ENCODE measurements around the gene ERI2. TPM values are rescaled to one million over a fixed set of nuclear protein-coding genes. Genes with fewer than 3 reads are reported as not detected.

ERI2 gene
- total RNA-seq, 1 experiment from 2014 or later = 13.2 TPM

GRCh38 chr16:20789130-20789529 lies 17.1 kb downstream of the ERI2 start:
- intact Hi-C loops (cut with micrococcal nuclease) = no loop called here
- no peaks in the 10 kb centered on the region for H3F3A ChIP-seq (ENCODE audit: low read length, unreplicated experiment)
- no peaks in the 10 kb centered on the region for H3K36me3 ChIP-seq (ENCODE audit: low read depth, low read length)
- H2AFZ ChIP-seq (ENCODE audit: low read length) = no peak overlapping the region
- no peaks in the 10 kb centered on the region for H3K79me2 ChIP-seq (ENCODE audit: low read length)
- no peaks in the 10 kb centered on the region for H4K20me1 ChIP-seq (ENCODE audit: low read length)
- no TSS peak for BruUV-seq (replicated peaks)
- H3K4me1 ChIP-seq (ENCODE audit: insufficient read depth, low read length) = no peaks in the 10 kb centered on the region
- POLR2A ChIA-PET (ENCODE audit: unreplicated experiment) = no interaction called here
- ATAC-seq (no peak), DNase-seq (no peak)
- no peak overlapping the region for H3K4me3 ChIP-seq (ENCODE audit: low read length)
- no peak overlapping the region for H3K27ac ChIP-seq (ENCODE audit: low read length)
- no peak overlapping the region for H3K4me2 ChIP-seq (ENCODE audit: low read length)
- CTCF ChIA-PET = no interaction called here
- TF ChIP-seq EZH2 (IDR thresholded peaks at IDR 0.05; ENCODE audit: low read length, unreplicated experiment) (no peak), CTCF (conservative IDR thresholded peaks at IDR 0.05; ENCODE audit: low read depth, low read length) (no peak), EZH2phosphoT487 (IDR thresholded peaks at IDR 0.05; ENCODE audit: borderline replicate concordance, low read length) (no peak)
- no peaks in the 10 kb centered on the region for H3K27me3 ChIP-seq (ENCODE audit: low read length)
- H3K9me2 ChIP-seq (replicated peaks; ENCODE audit: low read length) = no peaks in the 10 kb centered on the region
- no peaks in the 10 kb centered on the region for H3K9me3 ChIP-seq (ENCODE audit: low read length)
- H3K9ac ChIP-seq (ENCODE audit: low read length) = no peak overlapping the region

- POLR2A ChIA-PET (ENCODE audit: unreplicated experiment) = no interaction called here
- ATAC-seq = no peak
- BruUV-seq (replicated peaks) = no TSS peak
These were observed 22.1 kb downstream of the ERI2 start for GRCh38 chr16:20784204-20784603.

GRCh38 chr16:20782470-20782869 lies 23.8 kb downstream of the ERI2 start:
- no TSS peak for BruUV-seq (replicated peaks)
- intact Hi-C loops (cut with micrococcal nuclease) = no loop called here
- H3K4me3 ChIP-seq (ENCODE audit: low read length) = no peak overlapping the region
- no peaks in the 10 kb centered on the region for H3K36me3 ChIP-seq (ENCODE audit: low read depth, low read length)
- ChIA-PET POLR2A (ENCODE audit: unreplicated experiment) (no interaction called here), CTCF (no interaction called here)
- H4K20me1 ChIP-seq (ENCODE audit: low read length) = no peaks in the 10 kb centered on the region
- no peaks in the 10 kb centered on the region for H3F3A ChIP-seq (ENCODE audit: low read length, unreplicated experiment)
- H3K9ac ChIP-seq (ENCODE audit: low read length) = no peak overlapping the region
- H3K9me3 ChIP-seq (ENCODE audit: low read length) = no peaks in the 10 kb centered on the region
- no peak overlapping the region for H2AFZ ChIP-seq (ENCODE audit: low read length)
- no peaks in the 10 kb centered on the region for H3K9me2 ChIP-seq (replicated peaks; ENCODE audit: low read length)
- no peak overlapping the region for H3K27ac ChIP-seq (ENCODE audit: low read length)
- H3K79me2 ChIP-seq (ENCODE audit: low read length) = no peaks in the 10 kb centered on the region
- TF ChIP-seq EZH2 (IDR thresholded peaks at IDR 0.05; ENCODE audit: low read length, unreplicated experiment) (no peak), EZH2phosphoT487 (IDR thresholded peaks at IDR 0.05; ENCODE audit: borderline replicate concordance, low read length) (no peak), CTCF (conservative IDR thresholded peaks at IDR 0.05; ENCODE audit: low read depth, low read length) (no peak)
- ATAC-seq (no peak), DNase-seq (no peak)
- no peak overlapping the region for H3K4me2 ChIP-seq (ENCODE audit: low read length)
- no peaks in the 10 kb centered on the region for H3K4me1 ChIP-seq (ENCODE audit: insufficient read depth, low read length)
- no peaks in the 10 kb centered on the region for H3K27me3 ChIP-seq (ENCODE audit: low read length)

More at GRCh38 chr16:20784204-20784603, 22.1 kb downstream of the ERI2 start:
- Histone ChIP-seq H2AFZ (ENCODE audit: low read length) (no peak overlapping the region), H4K20me1 (ENCODE audit: low read length) (no peaks in the 10 kb centered on the region), H3K27ac (ENCODE audit: low read length) (no peak overlapping the region), H3K79me2 (ENCODE audit: low read length) (no peaks in the 10 kb centered on the region), H3K9ac (ENCODE audit: low read length) (no peak overlapping the region), H3K9me2 (replicated peaks; ENCODE audit: low read length) (no peaks in the 10 kb centered on the region), H3K36me3 (ENCODE audit: low read depth, low read length) (no peaks in the 10 kb centered on the region), H3K9me3 (ENCODE audit: low read length) (no peaks in the 10 kb centered on the region), H3F3A (ENCODE audit: low read length, unreplicated experiment) (no peaks in the 10 kb centered on the region), H3K4me1 (ENCODE audit: insufficient read depth, low read length) (no peaks in the 10 kb centered on the region), H3K4me2 (ENCODE audit: low read length) (no peak overlapping the region), H3K4me3 (ENCODE audit: low read length) (no peak overlapping the region), H3K27me3 (ENCODE audit: low read length) (no peaks in the 10 kb centered on the region)
- CTCF ChIA-PET = no interaction called here
- TF ChIP-seq EZH2phosphoT487 (IDR thresholded peaks at IDR 0.05; ENCODE audit: borderline replicate concordance, low read length) (no peak), EZH2 (IDR thresholded peaks at IDR 0.05; ENCODE audit: low read length, unreplicated experiment) (no peak), CTCF (conservative IDR thresholded peaks at IDR 0.05; ENCODE audit: low read depth, low read length) (no peak)
- intact Hi-C loops (cut with micrococcal nuclease) = no loop called here
- no peak for DNase-seq
